ENCODE data around the gene NCAPG2.
"Not testable (repeated sequence)": the region's sequence is repeated elsewhere in the genome, so short reads cannot be mapped to it uniquely, and the experiment has no call there.

DNA sequence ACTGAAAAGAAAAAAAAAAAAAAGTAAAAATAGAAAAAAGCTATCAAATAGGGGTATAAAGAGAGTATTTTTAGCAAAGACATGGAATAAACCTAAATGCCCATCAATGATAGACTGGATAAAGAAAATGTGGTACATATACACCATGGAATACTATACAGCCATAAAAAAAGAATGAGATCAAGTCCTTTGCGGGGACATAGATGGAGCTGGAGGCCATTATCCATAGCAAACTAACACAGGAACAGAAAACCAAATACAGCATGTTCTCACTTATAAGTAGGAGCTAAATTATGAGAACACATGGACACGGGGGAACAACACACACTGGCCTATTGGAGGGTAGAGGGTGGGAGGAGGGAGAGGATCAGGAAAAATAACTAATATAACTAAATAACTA lies 7.0 kb downstream of the NCAPG2 start:
- TF ChIP-seq RFX5 (IDR thresholded peaks at IDR 0.05; ENCODE audit: low read length); TAF1 (IDR thresholded peaks at IDR 0.05; ENCODE audit: borderline replicate concordance, low read depth, low read length); CTCF (IDR thresholded peaks at IDR 0.05); YY1 (IDR thresholded peaks at IDR 0.05; ENCODE audit: low read depth): not testable (repeated sequence)

All from SK-N-SH (cell line).